NCI-H1417 treated with DMSO at 0.1 percent for 48 hours (cell line): ENCODE measurements around the gene GLCCI1.
"Not testable (repeated sequence)": the region's sequence is repeated elsewhere in the genome, so short reads cannot be mapped to it uniquely, and the experiment has no call there.

Experiments
- DNase-seq: peaks from one replicate; lab custom pipeline; 2025; lab: John Stamatoyannopoulos, UW

The GLCCI1 gene

GRCh38 chr7:8094164-8095140, 125.9 kb downstream of the GLCCI1 start:
- DNase-seq, result no peak

- DNase-seq, result not testable (repeated sequence)
These were observed 132.7 kb downstream of the GLCCI1 start for GRCh38 chr7:8101292-8101691.

GRCh38 chr7:8103282-8103681, 134.7 kb downstream of the GLCCI1 start:
- no peak for DNase-seq

GRCh38 chr7:8105449-8106095, 137.0 kb downstream of the GLCCI1 start:
- DNase-seq, result no peak

- DNase-seq, result no peak
These were observed 140.8 kb downstream of the GLCCI1 start for GRCh38 chr7:8109196-8110022.

GRCh38 chr7:8111282-8111960, 142.8 kb downstream of the GLCCI1 start:
- no peak for DNase-seq

- no peak for DNase-seq
These were observed 144.1 kb downstream of the GLCCI1 start for GRCh38 chr7:8112685-8113084.

GRCh38 chr7:8113184-8113583, 144.6 kb downstream of the GLCCI1 start:
- no peak for DNase-seq

- no peak for DNase-seq
These were observed 145.6 kb downstream of the GLCCI1 start for GRCh38 chr7:8114175-8114574.

- no peak for DNase-seq
These were observed 147.2 kb downstream of the GLCCI1 start for GRCh38 chr7:8115547-8116402.

GRCh38 chr7:8117195-8117594, 148.6 kb downstream of the GLCCI1 start:
- no peak for DNase-seq

GRCh38 chr7:8119262-8119661, 150.7 kb downstream of the GLCCI1 start:
- DNase-seq, result no peak

- DNase-seq, result no peak
These were observed 151.9 kb downstream of the GLCCI1 start for GRCh38 chr7:8120390-8121058.

GRCh38 chr7:8121243-8121642, 152.6 kb downstream of the GLCCI1 start:
- no peak for DNase-seq

- no peak for DNase-seq
These were observed 157.3 kb downstream of the GLCCI1 start for GRCh38 chr7:8125680-8126444.

GRCh38 chr7:8126601-8127167, 158.1 kb downstream of the GLCCI1 start:
- DNase-seq, result no peak

GRCh38 chr7:8128449-8129317, 160.1 kb downstream of the GLCCI1 start:
- DNase-seq, result no peak

GRCh38 chr7:8129318-8129659, 160.7 kb downstream of the GLCCI1 start:
- no peak for DNase-seq
